ENCODE measurements around the gene UBXN7.
A peak's percentile ranks its signal among the peaks of the same experiment; 100 is the strongest.
"Not testable (repeated sequence)": the region's sequence is repeated elsewhere in the genome, so short reads cannot be mapped to it uniquely, and the experiment has no call there.

Gene UBXN7

GRCh38 chr3:196357905-196358304 is 74.3 kb downstream of the UBXN7 start:
- FAIRE-seq (no peak), DNase-seq (ENCODE audit: insufficient read length, low spot score) (no peak)
- no peak for TF ChIP-seq SPI1 (IDR thresholded peaks at IDR 0.05; ENCODE audit: low read depth, low read length)
- TF ChIP-seq POLR2A (IDR thresholded peaks at IDR 0.05; ENCODE audit: low read depth, low read length), result no peak
- no peak for TF ChIP-seq PAX5 (IDR thresholded peaks at IDR 0.05; ENCODE audit: insufficient read depth, low read length, severe bottlenecking)
- TF ChIP-seq POLR2AphosphoS5 (IDR thresholded peaks at IDR 0.05; ENCODE audit: low read depth, low read length), result no peak
- TF ChIP-seq POU2F2 (IDR thresholded peaks at IDR 0.05; ENCODE audit: low read depth, low read length), result no peak
- no peak for TF ChIP-seq TAF1 (IDR thresholded peaks at IDR 0.05; ENCODE audit: low read depth, low read length)

- TF ChIP-seq POLR2A (IDR thresholded peaks at IDR 0.05; ENCODE audit: low read depth, low read length), result no peak
- TF ChIP-seq TAF1 (IDR thresholded peaks at IDR 0.05; ENCODE audit: low read depth, low read length), result no peak
- TF ChIP-seq SPI1 (IDR thresholded peaks at IDR 0.05; ENCODE audit: low read depth, low read length), result no peak
- TF ChIP-seq POLR2AphosphoS5 (IDR thresholded peaks at IDR 0.05; ENCODE audit: low read depth, low read length), result no peak
- no peak for TF ChIP-seq PAX5 (IDR thresholded peaks at IDR 0.05; ENCODE audit: insufficient read depth, low read length, severe bottlenecking)
- FAIRE-seq (no peak), DNase-seq (ENCODE audit: insufficient read length, low spot score) (no peak)
Measured at GRCh38 chr3:196356556-196356955, 75.7 kb downstream of the UBXN7 start.

- TF ChIP-seq POU2F2 (IDR thresholded peaks at IDR 0.05; ENCODE audit: low read depth, low read length) (no peak), POLR2A (IDR thresholded peaks at IDR 0.05; ENCODE audit: low read depth, low read length) (no peak), PAX5 (IDR thresholded peaks at IDR 0.05; ENCODE audit: insufficient read depth, low read length, severe bottlenecking) (no peak), SPI1 (IDR thresholded peaks at IDR 0.05; ENCODE audit: low read depth, low read length) (no peak), POLR2AphosphoS5 (IDR thresholded peaks at IDR 0.05; ENCODE audit: low read depth, low read length) (no peak), TAF1 (IDR thresholded peaks at IDR 0.05; ENCODE audit: low read depth, low read length) (no peak)
- DNase-seq (ENCODE audit: insufficient read length, low spot score) (no peak), FAIRE-seq (no peak)
Measured at GRCh38 chr3:196355668-196356067, 76.6 kb downstream of the UBXN7 start.

- FAIRE-seq (no peak), DNase-seq (ENCODE audit: insufficient read length, low spot score) (no peak)
- TF ChIP-seq TAF1 (IDR thresholded peaks at IDR 0.05; ENCODE audit: low read depth, low read length) (no peak), POU2F2 (IDR thresholded peaks at IDR 0.05; ENCODE audit: low read depth, low read length) (no peak), PAX5 (IDR thresholded peaks at IDR 0.05; ENCODE audit: insufficient read depth, low read length, severe bottlenecking) (no peak), SPI1 (IDR thresholded peaks at IDR 0.05; ENCODE audit: low read depth, low read length) (no peak), POLR2A (IDR thresholded peaks at IDR 0.05; ENCODE audit: low read depth, low read length) (no peak), POLR2AphosphoS5 (IDR thresholded peaks at IDR 0.05; ENCODE audit: low read depth, low read length) (no peak)
Measured at GRCh38 chr3:196354132-196354531, 78.1 kb downstream of the UBXN7 start.

- FAIRE-seq, result no peak
- DNase-seq (ENCODE audit: insufficient read length, low spot score), result no peak
- no peak for TF ChIP-seq TAF1 (IDR thresholded peaks at IDR 0.05; ENCODE audit: low read depth, low read length)
- TF ChIP-seq SPI1 (IDR thresholded peaks at IDR 0.05; ENCODE audit: low read depth, low read length), result no peak
- TF ChIP-seq POLR2AphosphoS5 (IDR thresholded peaks at IDR 0.05; ENCODE audit: low read depth, low read length), result no peak
- TF ChIP-seq POLR2A (IDR thresholded peaks at IDR 0.05; ENCODE audit: low read depth, low read length), result no peak
Measured at GRCh38 chr3:196351541-196351940, 80.7 kb downstream of the UBXN7 start.

- no peak for FAIRE-seq
- no peak for TF ChIP-seq POU2F2 (IDR thresholded peaks at IDR 0.05; ENCODE audit: low read depth, low read length)
- no peak for TF ChIP-seq POLR2A (IDR thresholded peaks at IDR 0.05; ENCODE audit: low read depth, low read length)
- no peak for TF ChIP-seq PAX5 (IDR thresholded peaks at IDR 0.05; ENCODE audit: insufficient read depth, low read length, severe bottlenecking)
- TF ChIP-seq SPI1 (IDR thresholded peaks at IDR 0.05; ENCODE audit: low read depth, low read length), result no peak
- no peak for TF ChIP-seq POLR2AphosphoS5 (IDR thresholded peaks at IDR 0.05; ENCODE audit: low read depth, low read length)
- DNase-seq (ENCODE audit: insufficient read length, low spot score), result no peak
Measured at GRCh38 chr3:196350067-196350466, 82.2 kb downstream of the UBXN7 start.

GRCh38 chr3:196348698-196349097 is 83.5 kb downstream of the UBXN7 start:
- TF ChIP-seq PAX5 (IDR thresholded peaks at IDR 0.05; ENCODE audit: insufficient read depth, low read length, severe bottlenecking), result no peak
- no peak for TF ChIP-seq TAF1 (IDR thresholded peaks at IDR 0.05; ENCODE audit: low read depth, low read length)
- no peak for TF ChIP-seq SPI1 (IDR thresholded peaks at IDR 0.05; ENCODE audit: low read depth, low read length)
- TF ChIP-seq POLR2AphosphoS5 (IDR thresholded peaks at IDR 0.05; ENCODE audit: low read depth, low read length), result no peak
- no peak for TF ChIP-seq POLR2A (IDR thresholded peaks at IDR 0.05; ENCODE audit: low read depth, low read length)
- no peak for TF ChIP-seq POU2F2 (IDR thresholded peaks at IDR 0.05; ENCODE audit: low read depth, low read length)
- DNase-seq (ENCODE audit: insufficient read length, low spot score) (no peak), FAIRE-seq (no peak)

- DNase-seq (ENCODE audit: insufficient read length, low spot score), result peak; percentile 35
- FAIRE-seq, result peak; percentile 56
- no peak for TF ChIP-seq POLR2A (IDR thresholded peaks at IDR 0.05; ENCODE audit: low read depth, low read length)
- no peak for TF ChIP-seq POU2F2 (IDR thresholded peaks at IDR 0.05; ENCODE audit: low read depth, low read length)
- no peak for TF ChIP-seq POLR2AphosphoS5 (IDR thresholded peaks at IDR 0.05; ENCODE audit: low read depth, low read length)
- TF ChIP-seq SPI1 (IDR thresholded peaks at IDR 0.05; ENCODE audit: low read depth, low read length), result no peak; the same call in 1 of the 2 replicates
- no peak for TF ChIP-seq PAX5 (IDR thresholded peaks at IDR 0.05; ENCODE audit: insufficient read depth, low read length, severe bottlenecking)
- no peak for TF ChIP-seq TAF1 (IDR thresholded peaks at IDR 0.05; ENCODE audit: low read depth, low read length)
Measured at GRCh38 chr3:196344663-196345062, 87.6 kb downstream of the UBXN7 start.

GRCh38 chr3:196343917-196344316 is 88.3 kb downstream of the UBXN7 start:
- not testable (repeated sequence) for FAIRE-seq; DNase-seq (ENCODE audit: insufficient read length, low spot score)

GRCh38 chr3:196341137-196341536 is 91.1 kb downstream of the UBXN7 start:
- FAIRE-seq, result no peak
- DNase-seq (ENCODE audit: insufficient read length, low spot score), result no peak
- TF ChIP-seq POLR2AphosphoS5 (IDR thresholded peaks at IDR 0.05; ENCODE audit: low read depth, low read length), result no peak
- no peak for TF ChIP-seq SPI1 (IDR thresholded peaks at IDR 0.05; ENCODE audit: low read depth, low read length)
- TF ChIP-seq POU2F2 (IDR thresholded peaks at IDR 0.05; ENCODE audit: low read depth, low read length), result no peak
- no peak for TF ChIP-seq TAF1 (IDR thresholded peaks at IDR 0.05; ENCODE audit: low read depth, low read length)
- no peak for TF ChIP-seq POLR2A (IDR thresholded peaks at IDR 0.05; ENCODE audit: low read depth, low read length)
- no peak for TF ChIP-seq PAX5 (IDR thresholded peaks at IDR 0.05; ENCODE audit: insufficient read depth, low read length, severe bottlenecking)
